ENCODE measurements around the gene RPL38. TPM values are rescaled to one million over a fixed set of nuclear protein-coding genes. Genes with fewer than 3 reads are reported as not detected.

Gene RPL38
- total RNA-seq, 1 donor from 2014 or later = 539 TPM

DNA sequence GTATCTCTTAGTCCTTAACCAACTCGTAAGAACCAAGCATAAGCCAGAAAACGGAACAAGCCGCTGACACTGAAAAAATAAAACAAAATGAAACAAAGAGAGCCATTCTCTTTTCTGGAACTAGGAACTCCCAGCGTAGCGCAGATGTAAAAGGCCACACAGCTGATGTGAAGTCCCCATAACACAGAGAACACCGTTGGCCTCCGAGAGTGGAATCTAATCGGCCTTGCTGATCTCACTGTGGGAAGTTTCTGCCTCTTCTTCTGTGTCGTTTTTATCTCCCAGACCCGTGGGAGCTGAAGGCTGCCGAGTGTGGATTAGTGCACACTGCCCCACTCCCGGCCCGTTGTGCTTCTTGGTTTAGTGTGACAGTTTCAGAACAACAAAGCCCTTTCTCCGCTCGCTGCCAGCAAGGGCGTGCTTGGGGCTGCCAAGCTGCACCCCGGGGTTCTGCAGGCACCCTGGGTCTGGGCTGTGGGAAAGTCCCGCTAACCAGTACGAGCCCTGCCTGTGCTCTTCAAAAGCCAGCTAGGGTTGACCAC lies 31.6 kb downstream of the RPL38 start:
- Mint-ChIP-seq H3K27me3 (ENCODE audit: low read depth) (peaks cover 2% of the 10 kb centered on the region), H3K4me1 (ENCODE audit: low read depth) (no peaks in the 10 kb centered on the region), H3K27ac (ENCODE audit: unreplicated experiment) (no peak overlapping the region), H3K9me3 (ENCODE audit: low read depth) (no peaks in the 10 kb centered on the region), H3K36me3 (ENCODE audit: low read depth) (no peaks in the 10 kb centered on the region), H3K4me3 (ENCODE audit: unreplicated experiment) (no peak overlapping the region)
- DNase-seq (ENCODE audit: low spot score) = no peak
- TF ChIP-seq, protein P1, sequence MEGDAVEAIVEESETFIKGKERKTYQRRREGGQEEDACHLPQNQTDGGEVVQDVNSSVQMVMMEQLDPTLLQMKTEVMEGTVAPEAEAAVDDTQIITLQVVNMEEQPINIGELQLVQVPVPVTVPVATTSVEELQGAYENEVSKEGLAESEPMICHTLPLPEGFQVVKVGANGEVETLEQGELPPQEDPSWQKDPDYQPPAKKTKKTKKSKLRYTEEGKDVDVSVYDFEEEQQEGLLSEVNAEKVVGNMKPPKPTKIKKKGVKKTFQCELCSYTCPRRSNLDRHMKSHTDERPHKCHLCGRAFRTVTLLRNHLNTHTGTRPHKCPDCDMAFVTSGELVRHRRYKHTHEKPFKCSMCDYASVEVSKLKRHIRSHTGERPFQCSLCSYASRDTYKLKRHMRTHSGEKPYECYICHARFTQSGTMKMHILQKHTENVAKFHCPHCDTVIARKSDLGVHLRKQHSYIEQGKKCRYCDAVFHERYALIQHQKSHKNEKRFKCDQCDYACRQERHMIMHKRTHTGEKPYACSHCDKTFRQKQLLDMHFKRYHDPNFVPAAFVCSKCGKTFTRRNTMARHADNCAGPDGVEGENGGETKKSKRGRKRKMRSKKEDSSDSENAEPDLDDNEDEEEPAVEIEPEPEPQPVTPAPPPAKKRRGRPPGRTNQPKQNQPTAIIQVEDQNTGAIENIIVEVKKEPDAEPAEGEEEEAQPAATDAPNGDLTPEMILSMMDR (IDR thresholded peaks at IDR 0.05) = no peak

DNA sequence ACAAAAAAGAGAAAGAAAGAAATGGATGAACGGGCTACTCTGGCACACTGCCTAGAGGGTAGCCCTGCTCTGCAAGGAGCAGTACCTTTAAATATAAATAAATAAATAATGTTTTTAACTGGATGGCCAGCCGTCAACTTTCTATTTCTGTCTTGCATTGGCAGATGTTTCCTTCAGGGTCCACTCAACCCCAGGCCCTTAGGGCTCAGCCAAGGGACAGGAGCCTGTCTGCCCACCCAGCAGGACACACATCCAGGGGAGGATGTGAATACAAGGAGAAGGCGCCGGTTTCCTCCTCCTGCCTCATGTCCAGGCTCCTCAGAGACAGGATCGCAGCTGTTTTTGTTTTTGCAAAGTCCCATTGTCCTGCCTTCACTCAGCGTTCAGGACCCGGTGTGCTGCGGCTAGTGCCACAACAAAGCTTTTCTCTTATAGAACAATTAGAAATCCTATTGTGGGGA lies 32.5 kb downstream of the RPL38 start:
- DNase-seq (ENCODE audit: low spot score) = no peak
- H3K27me3 Mint-ChIP-seq (ENCODE audit: low read depth) = peaks cover 2% of the 10 kb centered on the region
- TF ChIP-seq, protein P1 (IDR thresholded peaks at IDR 0.05) = no peak
- H3K4me3 Mint-ChIP-seq (ENCODE audit: unreplicated experiment) = no peak overlapping the region
- no peaks in the 10 kb centered on the region for H3K36me3 Mint-ChIP-seq (ENCODE audit: low read depth)
- H3K4me1 Mint-ChIP-seq (ENCODE audit: low read depth) = peaks cover 6% of the 10 kb centered on the region
- no peaks in the 10 kb centered on the region for H3K9me3 Mint-ChIP-seq (ENCODE audit: low read depth)
- H3K27ac Mint-ChIP-seq (ENCODE audit: unreplicated experiment) = no peak overlapping the region

DNA sequence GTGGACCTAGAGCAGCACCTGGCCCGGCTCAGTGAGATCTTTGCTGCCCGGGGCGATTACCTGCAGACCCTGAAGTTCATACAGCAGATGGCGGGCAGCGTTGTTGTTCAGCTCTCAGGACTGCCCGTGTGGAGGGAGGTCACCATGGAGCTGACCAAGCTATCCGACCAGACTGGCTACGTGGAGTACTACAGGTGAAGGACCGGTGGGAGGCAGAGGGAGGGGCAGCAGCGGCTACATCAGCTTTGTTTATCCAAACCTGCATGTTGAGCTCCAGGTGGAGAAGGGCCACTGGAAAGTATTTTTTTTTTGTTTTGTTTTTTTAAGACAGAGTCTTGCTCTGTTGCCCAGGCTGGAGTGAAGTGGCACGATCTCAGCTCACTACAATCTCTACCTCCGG lies 33.8 kb downstream of the RPL38 start:
- Mint-ChIP-seq H3K4me1 (ENCODE audit: low read depth) (peaks cover 7% of the 10 kb centered on the region), H3K27ac (ENCODE audit: unreplicated experiment) (no peak overlapping the region), H3K4me3 (ENCODE audit: unreplicated experiment) (no peak overlapping the region), H3K27me3 (ENCODE audit: low read depth) (peaks cover 2% of the 10 kb centered on the region), H3K9me3 (ENCODE audit: low read depth) (no peaks in the 10 kb centered on the region), H3K36me3 (ENCODE audit: low read depth) (no peaks in the 10 kb centered on the region)
- TF ChIP-seq, protein P1 (IDR thresholded peaks at IDR 0.05) = no peak
- DNase-seq (ENCODE audit: low spot score) = no peak

DNA sequence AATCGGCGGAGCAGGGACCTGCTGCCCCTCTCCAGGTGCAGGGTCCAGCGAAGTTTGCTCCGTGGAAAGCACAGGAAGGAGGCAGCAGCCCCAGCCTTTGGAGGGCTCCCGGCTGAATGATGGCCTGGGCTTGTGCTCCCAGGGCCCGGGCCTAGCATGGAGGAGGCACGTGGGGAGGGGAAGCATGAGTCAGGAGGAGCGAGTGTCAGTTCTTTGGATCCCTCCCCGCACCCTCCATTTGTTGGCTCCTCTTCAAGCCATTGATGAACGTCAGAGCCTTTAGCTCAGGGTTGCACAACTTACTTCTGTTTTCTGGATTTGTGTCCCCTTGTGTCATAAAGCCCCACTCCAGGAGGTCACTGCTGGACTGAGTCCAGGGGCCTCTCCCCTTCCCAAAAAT lies 35.7 kb downstream of the RPL38 start:
- TF ChIP-seq, protein P1 (IDR thresholded peaks at IDR 0.05) = no peak
- Mint-ChIP-seq H3K4me1 (ENCODE audit: low read depth) (peaks cover 7% of the 10 kb centered on the region), H3K9me3 (ENCODE audit: low read depth) (no peaks in the 10 kb centered on the region), H3K4me3 (ENCODE audit: unreplicated experiment) (no peak overlapping the region), H3K27me3 (ENCODE audit: low read depth) (no peaks in the 10 kb centered on the region), H3K36me3 (ENCODE audit: low read depth) (no peaks in the 10 kb centered on the region), H3K27ac (ENCODE audit: unreplicated experiment) (no peak overlapping the region)
- no peak for DNase-seq (ENCODE audit: low spot score)

DNA sequence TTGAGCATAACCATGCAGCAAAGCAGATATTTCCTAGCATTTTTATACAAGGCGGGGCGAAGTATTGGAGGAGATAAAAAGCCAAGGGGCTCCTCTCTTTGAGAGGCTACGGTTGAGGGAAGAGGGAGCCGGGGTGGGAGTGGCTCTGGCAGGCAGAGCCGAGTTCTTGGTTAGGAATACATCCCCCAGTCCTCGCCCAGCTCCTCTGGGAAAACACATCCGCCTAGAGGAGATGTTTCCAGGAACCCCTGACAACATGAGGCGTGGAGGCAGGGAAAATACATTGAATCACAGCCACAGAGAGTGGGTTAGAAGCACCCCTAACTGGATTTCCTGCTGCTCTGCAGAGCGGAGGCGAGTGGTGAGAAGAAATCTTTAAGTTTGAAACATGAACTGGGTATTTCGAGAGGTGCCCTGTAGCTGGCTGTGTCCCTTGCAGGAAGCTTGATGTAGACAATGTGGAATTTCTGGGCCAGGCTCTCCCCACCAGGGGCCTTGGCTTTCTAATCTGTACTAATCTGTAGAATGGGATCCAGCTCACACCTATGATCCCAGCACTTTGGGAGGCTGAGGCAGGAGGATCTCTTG lies 37.2 kb downstream of the RPL38 start:
- TF ChIP-seq, protein P1 (IDR thresholded peaks at IDR 0.05) = no peak
- DNase-seq (ENCODE audit: low spot score) = no peak
- peaks cover 9% of the 10 kb centered on the region for H3K4me1 Mint-ChIP-seq (ENCODE audit: low read depth)

More for the DNA sequence above, 37.2 kb downstream of the RPL38 start:
- Mint-ChIP-seq H3K27ac (ENCODE audit: unreplicated experiment) (no peak overlapping the region), H3K36me3 (ENCODE audit: low read depth) (no peaks in the 10 kb centered on the region), H3K4me3 (ENCODE audit: unreplicated experiment) (no peak overlapping the region), H3K27me3 (ENCODE audit: low read depth) (no peaks in the 10 kb centered on the region), H3K9me3 (ENCODE audit: low read depth) (no peaks in the 10 kb centered on the region)

Measured in chondrocyte (in vitro differentiated cells).